H9 (cell line): ENCODE data around the gene IGFBP5. TPM values are rescaled to one million over a fixed set of nuclear protein-coding genes. Genes with fewer than 3 reads are reported as not detected.

Source experiments
- DNase-seq: peaks from one replicate; pipeline ENCODE4 v3.0.0-alpha.2; 2017
- H2AFZ ChIP-seq: one replicate; pipeline ENCODE4 v1.6.1; 2013; ENCODE audit warnings: mild to moderate bottlenecking, low read length, control low read depth, moderate library complexity
- H2AK5ac ChIP-seq: 2 replicates; pipeline ENCODE4 v1.6.1; 2013; ENCODE audit warnings: low read length, control low read depth, mixed read lengths; ENCODE audit not compliant: insufficient read length
- H2BK120ac ChIP-seq: one replicate; pipeline ENCODE4 v1.6.1; 2013; ENCODE audit warnings: low read depth, mild to moderate bottlenecking, low read length, control low read depth, inconsistent platforms; ENCODE audit not compliant: poor library complexity, severe bottlenecking
- H2BK12ac ChIP-seq: 2 replicates; pipeline ENCODE4 v1.6.1; 2013; ENCODE audit warnings: low read length, control low read depth, mixed read lengths, low read depth; ENCODE audit not compliant: insufficient read length
- H2BK15ac ChIP-seq: 2 replicates; pipeline ENCODE4 v1.6.1; 2013; ENCODE audit warnings: low read depth, low read length, control low read depth
- H2BK20ac ChIP-seq: one replicate; pipeline ENCODE4 v1.6.1; 2013; ENCODE audit warnings: low read depth, mild to moderate bottlenecking, low read length, control low read depth, inconsistent platforms; ENCODE audit not compliant: poor library complexity, severe bottlenecking
- H2BK5ac ChIP-seq: 2 replicates; pipeline ENCODE4 v1.6.1; 2013; ENCODE audit warnings: low read length, control low read depth, mixed read lengths; ENCODE audit not compliant: insufficient read length
- H3K14ac ChIP-seq: 2 replicates; pipeline ENCODE4 v1.6.1; 2013; ENCODE audit warnings: low read length, control low read depth; ENCODE audit not compliant: insufficient read depth
- H3K18ac ChIP-seq: 2 replicates; pipeline ENCODE4 v1.6.1; 2013; ENCODE audit warnings: low read depth, mild to moderate bottlenecking, mixed read lengths, low read length, control low read depth; ENCODE audit not compliant: insufficient read length
- H3K23ac ChIP-seq: 2 replicates; pipeline ENCODE4 v1.6.1; 2013; ENCODE audit warnings: low read length, control low read depth, mixed read lengths, low read depth; ENCODE audit not compliant: insufficient read length
- H3K23me2 ChIP-seq: 2 replicates; pipeline ENCODE4 v1.6.1; 2013; ENCODE audit warnings: low read depth, mild to moderate bottlenecking, mixed read lengths, low read length, control low read depth; ENCODE audit not compliant: insufficient read length, poor library complexity, severe bottlenecking
- H3K27ac ChIP-seq: 2 replicates; pipeline ENCODE4 v1.5.1; 2013; ENCODE audit warnings: low read length, control low read depth, mixed read lengths, low read depth; ENCODE audit not compliant: insufficient read length
- H3K27me3 ChIP-seq: 2 replicates; pipeline ENCODE4 v1.6.1; 2013; ENCODE audit warnings: low read length, control low read depth, inconsistent platforms; ENCODE audit not compliant: insufficient read depth
- H3K4ac ChIP-seq: 2 replicates; pipeline ENCODE4 v1.6.1; 2013; ENCODE audit warnings: low read depth, mild to moderate bottlenecking, control low read depth, inconsistent platforms, low read length, moderate library complexity
- H3K4me1 ChIP-seq: 2 replicates; pipeline ENCODE4 v1.6.1; 2013; ENCODE audit warnings: low read length, control low read depth, inconsistent platforms; ENCODE audit not compliant: insufficient read depth
- H3K4me2 ChIP-seq: 2 replicates; pipeline ENCODE4 v1.6.1; 2013; ENCODE audit warnings: low read length, control low read depth, mixed read lengths; ENCODE audit not compliant: insufficient read length, insufficient read depth
- H3K56ac ChIP-seq: 2 replicates; pipeline ENCODE4 v1.6.1; 2013; ENCODE audit warnings: low read depth, mild to moderate bottlenecking, mixed read lengths, low read length, control low read depth; ENCODE audit not compliant: insufficient read length
- H3K79me1 ChIP-seq: 2 replicates; pipeline ENCODE4 v1.6.1; 2013; ENCODE audit warnings: low read depth, mild to moderate bottlenecking, moderate library complexity, low read length, control low read depth, inconsistent platforms; ENCODE audit not compliant: insufficient read depth, poor library complexity, severe bottlenecking
- H3K79me2 ChIP-seq: 2 replicates; pipeline ENCODE4 v1.6.1; 2013; ENCODE audit warnings: low read length, control low read depth, inconsistent platforms; ENCODE audit not compliant: insufficient read depth
- H3K9ac ChIP-seq: 2 replicates; pipeline ENCODE4 v1.6.1; 2013; ENCODE audit warnings: low read length, control low read depth, mixed read lengths; ENCODE audit not compliant: insufficient read length; ENCODE audit errors: extremely low read depth
- H3K9me3 ChIP-seq: one replicate; pipeline ENCODE4 v1.6.1; 2013; ENCODE audit warnings: low read depth, low read length, inconsistent platforms; ENCODE audit not compliant: control insufficient read depth
- H3T11ph ChIP-seq: one replicate; pipeline ENCODE4 v1.6.1; 2013; ENCODE audit warnings: mild to moderate bottlenecking, low read length, control low read depth, inconsistent platforms
- H4K20me1 ChIP-seq: one replicate; pipeline ENCODE4 v1.6.1; 2013; ENCODE audit not compliant: control insufficient read depth, insufficient read length, insufficient read depth
- H4K5ac ChIP-seq: 2 replicates; pipeline ENCODE4 v1.6.1; 2013; ENCODE audit warnings: low read depth, mild to moderate bottlenecking, mixed read lengths, low read length, control low read depth; ENCODE audit not compliant: insufficient read length
- H4K8ac ChIP-seq: replicated peaks from 2 replicates; pipeline ENCODE4 v1.6.1; 2013; ENCODE audit warnings: low read length, control low read depth, mixed read lengths, low read depth; ENCODE audit not compliant: insufficient read length
- H4K91ac ChIP-seq: 2 replicates; pipeline ENCODE4 v1.6.1; 2013; ENCODE audit warnings: low read depth, mild to moderate bottlenecking, moderate library complexity, mixed read lengths, low read length, control low read depth; ENCODE audit not compliant: insufficient read length
- H3K27ac Mint-ChIP-seq, 3 experiments: 2 replicates in 2 of 3; 3 replicates in 1 of 3; pipeline ENCODE4 v1.8.0; 2020 to 2021; ENCODE audit warnings: mixed read lengths in 3 of 3, mild to moderate bottlenecking in 1 of 3, moderate library complexity in 1 of 3
- H3K27me3 Mint-ChIP-seq: 2 replicates; pipeline ENCODE4 v1.8.0; 2021; ENCODE audit warnings: low read depth, mild to moderate bottlenecking, moderate library complexity, mixed read lengths
- H3K36me3 Mint-ChIP-seq, 3 experiments: 2 replicates in 2 of 3; 3 replicates in 1 of 3; pipeline ENCODE4 v1.8.0; 2020 to 2021; ENCODE audit warnings: low read depth in 3 of 3, mixed read lengths in 3 of 3; ENCODE audit not compliant: insufficient read depth in 1 of 3
- H3K4me1 Mint-ChIP-seq, 2 experiments: 2 replicates each; pipeline ENCODE4 v1.8.0; 2020; ENCODE audit warnings: mixed read lengths in 2 of 2
- H3K4me3 Mint-ChIP-seq, 2 experiments: 2 replicates in 1 of 2; 3 replicates in 1 of 2; pipeline ENCODE4 v1.8.0; 2020 to 2021; ENCODE audit warnings: mild to moderate bottlenecking in 2 of 2, mixed read lengths in 2 of 2, moderate library complexity in 1 of 2
- H3K9me3 Mint-ChIP-seq, 2 experiments: 2 replicates in 1 of 2; 3 replicates in 1 of 2; pipeline ENCODE4 v1.8.0; 2020; ENCODE audit warnings: mild to moderate bottlenecking in 2 of 2, mixed read lengths in 2 of 2, moderate library complexity in 1 of 2
- CTCF ChIP-seq: fragments of 200-600 bp; sonication (generic); conservative IDR thresholded peaks from 3 replicates; pipeline ENCODE4 v1.8.0; 2021; ENCODE audit warnings: antibody characterized with exemption, mild to moderate bottlenecking
- whole genome bisulfite sequencing: extraction: QIAGEN DNeasy Blood & Tissue Kit; methylation state at CpG from one replicate; pipeline ENCODE4 v1.1.7; 2013; ENCODE audit warnings: missing lambda C conversion rate, low lambda C conversion rate, mixed read lengths; ENCODE audit not compliant: insufficient read length; ENCODE audit errors: extremely low coverage; 5-methylcytosine and 5-hydroxymethylcytosine counted together
- total RNA-seq: library from RNA; stranded (reverse); gene quantifications from 2 replicates; pipeline ENCODE4 v1.2.1, GENCODE V29; 2021

The IGFBP5 gene
- total RNA-seq, 1 experiment from 2014 or later, result 0.90 TPM

GRCh38 chr2:216665242-216665641 is 30.1 kb downstream of the IGFBP5 start:
- H2BK15ac ChIP-seq, result no peak overlapping the region
- H4K20me1 ChIP-seq, result no peaks in the 10 kb centered on the region
- peaks cover 4% of the 10 kb centered on the region; the same call in 1 of the 2 replicates for H3K4me1 ChIP-seq
- H2BK12ac ChIP-seq, result no peak overlapping the region
- H4K5ac ChIP-seq, result no peak overlapping the region
- no peak overlapping the region for H3K23ac ChIP-seq
- no peak overlapping the region for H2BK5ac ChIP-seq
- no CpG with 5 or more reads among the region's 7 CpGs for WGBS
- no peak overlapping the region for H3K9ac ChIP-seq
- peaks cover 3% of the 10 kb centered on the region for H3K27me3 Mint-ChIP-seq
- no peak overlapping the region for H2AK5ac ChIP-seq
- H3K27ac ChIP-seq, result no peak overlapping the region
- no peak overlapping the region for H3T11ph ChIP-seq
- H3K23me2 ChIP-seq, result peaks cover under 1% of the 10 kb centered on the region
- H3K4ac ChIP-seq, result no peak overlapping the region
- H3K79me1 ChIP-seq, result no peaks in the 10 kb centered on the region
- H4K91ac ChIP-seq, result no peak overlapping the region
- H2BK120ac ChIP-seq, result no peak overlapping the region
- H3K9me3 ChIP-seq, result no peaks in the 10 kb centered on the region
- peaks cover 22 to 29% of the 10 kb centered on the region in 2 experiments for H3K4me1 Mint-ChIP-seq
- H2BK20ac ChIP-seq, result no peak overlapping the region
- TF ChIP-seq CTCF, result no peak
- no peak overlapping the region for H2AFZ ChIP-seq
- H3K9me3 Mint-ChIP-seq, result no peaks in the 10 kb centered on the region
- no peak overlapping the region for H3K4me3 Mint-ChIP-seq
- peaks cover 21 to 34% (median 33%) of the 10 kb centered on the region in 3 experiments for H3K36me3 Mint-ChIP-seq
- H3K27ac Mint-ChIP-seq, result no peak overlapping the region
- H3K56ac ChIP-seq, result no peak overlapping the region
- DNase-seq, result peak; percentile 58
- no peaks in the 10 kb centered on the region for H3K79me2 ChIP-seq
- no peak overlapping the region for H4K8ac ChIP-seq
- no peak overlapping the region for H3K4me2 ChIP-seq
- H3K18ac ChIP-seq, result no peak overlapping the region
- no peaks in the 10 kb centered on the region for H3K27me3 ChIP-seq
- H3K14ac ChIP-seq, result no peak overlapping the region
